HG03097 (cell line): ENCODE results near the gene CAMK2B.

Source experiments
- ATAC-seq: cut with Tn5 transposase; IDR thresholded peaks from one replicate; pipeline ENCODE4 v1.9.1; 2021; ENCODE audit not compliant: unreplicated experiment, low FRiP score

The CAMK2B gene

GRCh38 chr7:44325201-44325671 is at the start of gene CAMK2B:
CAMK2B (minus strand) TSS chr7:44325594; CDS start chr7:44325421, 173 bp downstream.
- no peak for ATAC-seq

GRCh38 chr7:44374007-44374763 is 48.8 kb upstream of the CAMK2B start:
- no peak for ATAC-seq

DNA sequence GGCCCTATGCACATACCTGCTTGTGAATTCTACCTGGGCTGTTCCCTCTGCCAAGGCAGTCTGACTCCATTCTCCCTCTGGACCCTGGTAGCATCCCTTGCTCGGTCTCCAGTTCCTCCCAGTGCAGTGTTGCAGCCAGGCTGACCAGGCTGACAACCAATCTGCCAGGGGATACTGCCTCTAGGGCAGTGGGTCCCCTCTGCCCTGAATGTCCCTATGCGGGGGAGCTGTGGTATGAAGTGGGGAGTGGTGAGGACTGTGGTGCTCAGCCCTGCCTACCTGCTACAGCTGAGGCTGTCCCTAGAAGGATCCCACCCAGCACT is 48.0 kb upstream of the CAMK2B start:
- ATAC-seq, result no peak

- ATAC-seq, result no peak
Observed at GRCh38 chr7:44372560-44373417, 47.4 kb upstream of the CAMK2B start.

DNA sequence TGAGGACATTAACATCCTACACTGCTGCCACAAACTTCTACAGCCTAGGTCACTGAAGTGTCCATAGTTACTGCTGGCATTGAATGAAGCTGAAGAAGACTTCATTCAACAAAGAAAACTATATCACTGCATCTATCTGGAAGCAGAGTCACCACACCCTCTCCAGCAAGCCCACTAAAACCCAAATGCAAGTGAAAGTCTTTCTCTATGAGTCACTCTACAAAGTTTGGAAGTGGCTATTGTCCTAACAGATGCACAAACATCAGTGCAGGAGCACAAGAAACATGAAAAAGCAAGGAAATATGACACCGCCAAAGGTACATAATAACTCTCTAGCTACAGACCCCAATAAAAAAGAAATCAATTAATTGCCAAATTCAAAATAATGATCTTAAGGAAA is 43.5 kb upstream of the CAMK2B start:
- no peak for ATAC-seq

- ATAC-seq, result no peak
Observed at GRCh38 chr7:44368455-44368854, 43.1 kb upstream of the CAMK2B start.

GRCh38 chr7:44367475-44368043 is 42.2 kb upstream of the CAMK2B start:
- no peak for ATAC-seq

- no peak for ATAC-seq
Observed at GRCh38 chr7:44366986-44367385, 41.6 kb upstream of the CAMK2B start.

GRCh38 chr7:44353668-44354067 is 28.3 kb upstream of the CAMK2B start:
- no peak for ATAC-seq

GRCh38 chr7:44348851-44349781 is 23.7 kb upstream of the CAMK2B start:
- no peak for ATAC-seq

- no peak for ATAC-seq
Observed at GRCh38 chr7:44348300-44348699, 22.9 kb upstream of the CAMK2B start.

GRCh38 chr7:44347546-44348114 is 22.2 kb upstream of the CAMK2B start:
- ATAC-seq, result no peak

- no peak for ATAC-seq
Observed at GRCh38 chr7:44346063-44346462, 20.7 kb upstream of the CAMK2B start.

GRCh38 chr7:44341401-44341800 is 16.0 kb upstream of the CAMK2B start:
- ATAC-seq, result no peak

- ATAC-seq, result no peak
Observed at GRCh38 chr7:44338600-44338999, 13.2 kb upstream of the CAMK2B start.

DNA sequence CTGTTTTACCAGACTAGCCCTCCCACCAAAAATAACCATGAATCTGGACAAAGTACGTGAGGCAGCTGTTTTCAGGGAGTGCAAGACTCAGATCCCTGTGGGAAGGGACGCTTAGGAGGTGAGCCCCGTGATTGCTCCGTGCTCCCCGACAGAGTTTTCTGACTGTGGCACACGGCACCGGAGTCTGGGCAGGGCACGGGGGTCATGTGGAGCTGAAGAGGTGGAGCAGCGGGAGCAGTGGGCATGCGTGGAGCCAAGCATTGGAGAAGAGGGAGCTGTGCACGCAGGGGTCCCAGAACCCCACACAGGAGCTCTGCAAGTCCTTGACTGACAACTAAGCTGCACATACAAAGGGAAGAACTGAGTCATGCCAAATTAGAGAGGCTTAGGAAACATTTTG is 11.1 kb upstream of the CAMK2B start:
- ATAC-seq, result no peak

GRCh38 chr7:44335184-44335583 is 9.8 kb upstream of the CAMK2B start:
- ATAC-seq, result no peak

DNA sequence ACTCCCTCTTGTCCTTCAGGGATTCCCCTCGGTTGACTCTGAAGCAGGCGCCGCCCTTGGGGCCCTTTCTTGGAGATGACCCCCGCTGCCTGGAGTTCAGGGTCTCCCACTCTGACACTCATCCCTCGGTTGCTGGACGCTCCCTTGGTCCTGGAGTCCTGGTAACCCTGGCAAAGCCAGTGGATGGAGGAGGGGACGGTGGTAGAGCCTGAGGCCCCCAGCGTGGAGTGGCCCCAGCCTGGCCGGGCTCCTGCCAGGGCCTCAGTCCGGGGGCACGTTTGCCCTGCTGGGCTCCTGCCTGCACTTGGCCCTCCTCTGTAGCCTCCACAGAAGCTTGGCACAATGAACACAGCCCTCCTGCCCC is 9.3 kb upstream of the CAMK2B start:
- no peak for ATAC-seq

GRCh38 chr7:44333911-44334733 is 8.7 kb upstream of the CAMK2B start:
- no peak for ATAC-seq
